ENCODE measurements around the gene MYO18B. TPM values are rescaled to one million over a fixed set of nuclear protein-coding genes. Genes with fewer than 3 reads are reported as not detected.
A peak's percentile ranks its signal among the peaks of the same experiment; 100 is the strongest.

The MYO18B gene
- total and polyA plus RNA-seq, 2 of the 8 experiments (the other 6 are each of a cell fraction or from before 2014, with no cell fraction given), result 0.62 to 0.78 TPM

DNA sequence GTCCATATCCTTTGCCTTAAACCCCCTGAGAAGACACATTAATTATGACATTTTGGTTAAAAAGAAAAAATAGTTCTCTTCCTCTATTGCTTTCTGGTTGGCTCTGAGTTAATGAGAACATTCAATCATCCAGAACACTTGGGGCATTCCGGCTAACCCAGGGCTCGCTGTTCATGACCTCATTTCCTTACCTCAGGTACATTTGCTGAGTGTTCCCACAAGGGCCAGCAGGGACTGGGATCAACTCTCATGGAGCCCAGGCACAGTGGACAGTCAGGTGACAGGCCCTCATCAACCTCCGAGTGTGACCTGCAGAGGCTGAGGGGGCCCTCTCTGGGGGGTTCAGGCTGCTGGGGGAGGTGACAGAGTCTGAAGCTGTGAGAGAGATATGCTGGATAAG lies 98.9 kb downstream of the MYO18B start:
- Histone ChIP-seq H2BK120ac (replicated peaks; ENCODE audit: low read depth, low read length) (no peak overlapping the region), H3K56ac (replicated peaks; ENCODE audit: insufficient read length, low read depth, low read length) (no peak overlapping the region), H2BK12ac (ENCODE audit: low read depth, low read length) (no peak overlapping the region), H4K5ac (ENCODE audit: insufficient read length, low read depth, low read length) (no peak overlapping the region), H2BK20ac (ENCODE audit: low read length) (no peak overlapping the region), H3K36me3 (ENCODE audit: control insufficient read depth in 2 of 4, insufficient read depth in 4 of 4, low read length in 3 of 4) (no peaks in the 10 kb centered on the region), H3K27ac (ENCODE audit: low read depth, low read length) (no peak overlapping the region), H3K23me2 (ENCODE audit: low read depth, low read length) (no peaks in the 10 kb centered on the region), H2BK5ac (ENCODE audit: low read depth, low read length) (no peak overlapping the region), H3K9me3 (ENCODE audit: insufficient read depth in 2 of 2, low read depth in 1 of 2, low read length in 1 of 2) (no peaks in the 10 kb centered on the region), H4K20me1 (replicated peaks in 1 of 2; ENCODE audit: control insufficient read depth in 1 of 2, insufficient read depth in 2 of 2, low read length in 2 of 2) (no peaks in the 10 kb centered on the region), H3K4ac (replicated peaks; ENCODE audit: insufficient read length, low read depth, low read length) (no peak overlapping the region), H3K79me1 (ENCODE audit: low read depth, low read length) (no peaks in the 10 kb centered on the region), H4K91ac (replicated peaks; ENCODE audit: insufficient read length, low read length) (no peak overlapping the region), H3K4me2 (ENCODE audit: insufficient read depth in 1 of 2, low read depth in 2 of 2, low read length in 2 of 2) (no peak overlapping the region), H3K4me3 (ENCODE audit: extremely low read depth in 1 of 4, insufficient read depth in 2 of 4, low read depth in 3 of 4, low read length in 4 of 4) (no peak overlapping the region), H2BK15ac (ENCODE audit: low read length) (no peak overlapping the region), H2AK5ac (ENCODE audit: low read depth, low read length) (no peak overlapping the region), H4K8ac (ENCODE audit: extremely low read depth, insufficient read depth, low read length) (no peak overlapping the region), H3K79me2 (ENCODE audit: control insufficient read depth in 1 of 2, insufficient read depth in 2 of 2, low read length in 2 of 2) (no peaks in the 10 kb centered on the region), H3K27me3 (replicated peaks in 1 of 4; ENCODE audit: control insufficient read depth in 3 of 4, extremely low read depth in 1 of 4, insufficient read depth in 3 of 4, low read length in 3 of 4) (no peaks in the 10 kb centered on the region), H2AFZ (ENCODE audit: low read length) (no peak overlapping the region), H3K9ac (replicated peaks in 1 of 4; ENCODE audit: extremely low read depth in 1 of 4, low read depth in 3 of 4, low read length in 3 of 4) (no peak overlapping the region), H3K23ac (ENCODE audit: insufficient read length) (no peak overlapping the region), H3K4me1 (replicated peaks in 1 of 4; ENCODE audit: control insufficient read depth in 3 of 4, insufficient read depth in 4 of 4, low read length in 3 of 4) (peaks cover 0 to 2% (median 0%) of the 10 kb centered on the region in 4 experiments; a peak in 1 of 7 replicates), H3K14ac (ENCODE audit: insufficient read length) (no peak overlapping the region), H3K18ac (ENCODE audit: extremely low read depth, low read length) (no peak overlapping the region)
- ChIA-PET POLR2A (ENCODE audit: partially characterized antibody) (no interaction called here), CTCF (ENCODE audit: partially characterized antibody) (interaction anchor here (1.7 kb wide), 1 partner anchor 68 kb away, joined by 6 read pairs; no protein-coding TSS in a partner anchor)
- DNase-seq (ENCODE audit: low read depth in 1 of 2, low spot score in 2 of 2) (peak in 1 of 2 experiments; percentile 14), FAIRE-seq (no peak)
- 82% methylated on average over 3 of the region's 3 CpGs; no CpG with 5 or more reads in 1 of the 2 experiments for WGBS, 2 experiments (ENCODE audit: extremely low coverage in 1 of 2, insufficient coverage in 1 of 2, insufficient read length in 1 of 2, insufficient replicate concordance in 2 of 2, low coverage in 1 of 2, low lambda C conversion rate in 2 of 2, missing lambda C conversion rate in 1 of 2)
- TF ChIP-seq RNF2 (IDR thresholded peaks at IDR 0.05; ENCODE audit: borderline replicate concordance, low read depth, low read length, missing control alignments, poor library complexity, severe bottlenecking), result no peak
- TF ChIP-seq CBX8 (IDR thresholded peaks at IDR 0.05; ENCODE audit: borderline replicate concordance, low read depth, low read length), result no peak
- no peak for TF ChIP-seq EGR1 (IDR thresholded peaks at IDR 0.05; ENCODE audit: borderline replicate concordance, low read depth, low read length)
- TF ChIP-seq CREB1 (IDR thresholded peaks at IDR 0.05), result no peak
- no peak for TF ChIP-seq CBX5 (IDR thresholded peaks at IDR 0.05; ENCODE audit: low read depth, low read length)
- TF ChIP-seq POLR2A (IDR thresholded peaks at IDR 0.05; ENCODE audit: control extremely low read depth in 1 of 2, low read depth in 2 of 2, low read length in 2 of 2), result no peak
- TF ChIP-seq NANOG (IDR thresholded peaks at IDR 0.05; ENCODE audit: insufficient read depth, low read depth, low read length, poor library complexity, severe bottlenecking), result no peak
- TF ChIP-seq GABPA (IDR thresholded peaks at IDR 0.05; ENCODE audit: borderline replicate concordance, insufficient read depth, low read length), result no peak
- no peak for TF ChIP-seq SIRT6 (IDR thresholded peaks at IDR 0.05; ENCODE audit: low read length)
- no peak for TF ChIP-seq HDAC2 (IDR thresholded peaks at IDR 0.05; ENCODE audit: borderline replicate concordance in 1 of 2, low read depth in 2 of 2, low read length in 2 of 2)
- no peak for TF ChIP-seq CTBP2 (IDR thresholded peaks at IDR 0.05; ENCODE audit: borderline replicate concordance, insufficient read depth, insufficient read length, low read length)
- no peak for TF ChIP-seq RXRA (IDR thresholded peaks at IDR 0.05; ENCODE audit: insufficient read depth, low read depth, low read length)
- TF ChIP-seq SIN3A (conservative IDR thresholded peaks at IDR 0.05 in 1 of 2, IDR thresholded peaks at IDR 0.05 in 1 of 2; ENCODE audit: low read depth in 1 of 2, low read length in 2 of 2), result no peak
- TF ChIP-seq TAF1 (IDR thresholded peaks at IDR 0.05; ENCODE audit: low read depth, low read length), result no peak
